CD4-positive, alpha-beta T cell treated with Interferon gamma for 1 hour (primary cell): ENCODE measurements around the gene EIF4A2.

Source experiments
- DNase-seq: peaks from one replicate; pipeline ENCODE4 v3.0.0-alpha.2; 2020

EIF4A2 gene

DNA sequence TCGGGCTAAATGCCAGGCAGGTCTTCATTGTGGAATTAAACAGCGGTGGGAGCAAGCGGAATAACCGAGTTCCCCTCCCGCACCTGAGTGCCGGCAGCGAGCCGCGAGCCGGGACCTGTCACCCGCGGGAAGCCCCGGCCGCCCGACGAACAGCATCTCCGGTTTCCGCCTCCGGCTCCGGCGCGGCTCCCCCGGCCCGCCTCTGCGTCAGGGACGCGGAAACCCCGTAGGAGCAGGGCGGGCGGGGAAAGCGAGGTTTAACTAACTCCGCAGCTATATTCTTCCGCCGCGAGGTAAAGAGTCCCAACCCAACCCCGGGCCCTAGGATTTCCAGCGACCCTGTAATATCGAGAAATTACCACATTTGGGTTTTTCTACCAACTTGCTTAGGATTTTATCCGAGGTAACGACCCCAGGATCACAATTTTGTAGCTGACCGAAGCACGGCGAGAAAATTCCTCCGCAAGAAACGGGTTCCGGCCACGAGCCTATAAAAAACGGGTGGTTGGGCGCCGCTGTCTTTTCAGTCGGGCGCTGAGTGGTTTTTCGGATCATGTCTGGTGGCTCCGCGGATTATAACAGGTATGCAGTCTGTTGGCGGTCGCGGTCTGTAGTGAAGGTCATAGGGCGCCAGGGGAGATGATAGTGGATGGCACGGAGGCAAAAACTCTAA, at the start of gene EIF4A2:
EIF4A2 (plus strand) TSS at position 520 of the 673 bp plus-strand sequence; CDS start at position 554, 34 bp downstream.
- peak; percentile 90 for DNase-seq

DNA sequence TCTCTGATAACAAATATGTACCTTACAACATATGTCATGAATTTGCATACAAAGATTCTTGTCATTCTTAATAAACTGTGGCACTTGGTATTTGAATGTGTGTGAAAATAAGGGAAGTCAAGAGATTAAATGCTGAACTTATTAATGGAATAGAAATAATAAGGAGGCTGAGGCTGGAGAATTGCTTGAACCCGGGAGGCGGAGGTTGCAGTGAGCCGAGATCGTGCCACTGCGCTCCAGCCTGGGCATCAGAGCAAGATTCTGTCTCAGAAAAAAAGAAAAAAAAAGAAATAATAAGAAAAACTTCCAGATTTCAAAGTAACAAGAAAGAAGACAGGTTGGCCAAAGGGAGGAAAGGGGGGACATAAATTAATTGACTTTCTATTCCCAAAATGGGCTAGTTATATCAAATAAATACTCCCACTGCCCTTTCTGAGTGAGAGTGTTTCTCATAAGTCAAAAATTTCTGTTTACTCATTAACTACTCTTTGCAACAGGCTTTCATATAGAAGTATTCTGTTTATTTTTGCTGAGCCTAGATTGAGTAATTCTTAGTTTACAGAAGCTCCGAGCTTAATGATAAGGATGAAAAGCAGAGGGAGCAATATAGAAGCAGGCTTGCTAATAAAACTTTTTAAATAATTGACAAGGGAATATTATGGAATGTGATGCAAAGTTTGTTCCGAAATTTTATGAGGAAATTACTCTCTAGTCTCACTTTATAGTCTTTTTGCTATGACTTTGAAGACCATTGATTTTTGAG, 40.6 kb upstream of the EIF4A2 start:
- DNase-seq, result no peak

DNA sequence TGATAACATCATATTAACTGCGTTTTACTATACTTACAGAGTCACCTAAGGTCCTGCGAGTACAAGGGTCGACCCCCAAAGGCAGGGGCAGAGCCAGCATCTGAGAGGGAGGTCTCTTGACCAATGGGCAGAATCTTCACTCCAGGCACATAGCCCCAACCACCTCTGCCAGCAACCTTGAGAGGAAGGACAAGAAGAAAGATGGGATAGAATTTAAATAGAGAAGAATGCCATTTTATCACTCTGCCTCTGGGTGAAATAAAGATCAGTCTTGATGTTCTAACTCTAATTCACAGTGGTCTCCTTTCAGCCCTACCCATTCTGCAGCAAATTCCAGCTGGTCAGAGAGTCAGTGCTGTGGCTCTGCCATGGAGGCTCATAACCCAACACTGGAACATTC, 39.7 kb upstream of the EIF4A2 start:
- DNase-seq, result no peak

DNA sequence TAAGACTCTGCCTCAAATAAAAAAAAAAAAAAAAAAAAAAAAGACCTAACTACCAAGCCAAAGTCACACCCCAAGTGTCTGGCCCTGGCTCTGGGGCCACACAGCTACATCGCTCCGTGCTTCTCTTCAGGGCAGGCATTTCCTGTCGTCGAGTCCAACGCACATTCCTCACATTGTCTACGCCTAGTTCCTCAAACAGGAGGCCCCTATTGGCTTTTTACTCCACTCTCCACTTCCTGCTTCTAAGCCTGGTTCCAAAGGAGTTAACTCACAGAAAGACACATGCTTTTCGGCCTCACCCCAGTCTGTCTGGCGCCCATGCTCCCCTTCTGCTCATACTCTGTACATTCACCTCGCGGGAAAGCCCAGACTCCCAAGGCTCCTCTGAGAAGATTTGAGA, 37.4 kb upstream of the EIF4A2 start:
- peak; percentile 41 for DNase-seq

DNA sequence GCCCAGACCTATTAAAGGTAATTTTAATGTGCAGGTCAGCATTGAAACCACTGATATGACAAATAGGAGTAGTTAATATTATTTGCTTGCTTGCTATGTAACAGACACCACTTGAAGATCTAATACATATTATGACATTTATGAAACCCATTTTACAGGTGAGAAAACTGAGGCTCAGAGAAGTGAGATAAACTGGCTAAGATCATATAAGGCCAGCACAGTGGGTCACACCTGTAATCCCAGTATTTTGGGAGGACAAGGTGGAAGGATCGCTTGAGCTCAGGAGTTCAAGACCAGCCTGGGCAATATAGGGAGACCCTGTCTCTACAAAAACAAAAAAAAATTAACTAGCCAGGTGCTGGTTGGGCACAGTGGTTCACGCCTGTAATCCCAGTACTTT, 33.1 kb upstream of the EIF4A2 start:
- DNase-seq, result no peak

DNA sequence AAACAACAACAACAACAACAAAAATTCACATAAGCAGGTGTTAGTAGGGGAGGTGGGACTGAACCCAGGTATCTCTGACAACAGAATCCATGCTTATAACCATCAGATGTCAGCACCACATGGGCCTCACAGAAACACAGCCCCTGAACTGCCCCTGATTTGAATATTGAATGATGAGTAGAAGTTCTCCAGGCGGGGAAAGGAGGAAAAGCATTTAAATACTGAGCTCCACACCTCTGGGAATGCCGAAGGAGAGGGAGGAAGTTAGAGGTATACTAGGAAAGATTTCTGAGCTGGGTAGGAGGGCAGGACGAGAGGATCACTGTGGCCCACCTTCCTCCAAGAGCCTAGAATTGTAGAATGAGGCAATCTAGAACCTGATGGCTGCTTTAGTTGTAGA, 31.9 kb upstream of the EIF4A2 start:
- DNase-seq, result no peak

DNA sequence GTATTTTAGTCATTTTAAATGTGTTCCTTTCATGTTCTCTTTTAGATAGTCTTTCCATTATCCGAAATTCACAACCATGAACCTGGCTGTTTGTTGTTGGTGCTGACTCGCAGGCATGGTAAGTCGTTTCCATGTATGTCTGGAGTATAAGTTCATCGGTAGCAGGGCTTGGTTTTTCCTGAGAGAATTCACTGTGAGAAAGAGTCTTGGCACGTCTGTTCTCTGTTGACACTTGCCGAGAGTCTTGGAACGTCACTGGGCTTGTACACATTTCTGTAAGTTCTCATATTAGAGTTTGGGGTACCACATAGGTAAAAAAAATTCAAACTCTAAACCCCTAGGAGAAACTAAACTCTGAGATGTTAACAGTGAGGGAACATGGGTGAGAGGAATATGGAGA, 29.4 kb upstream of the EIF4A2 start:
- DNase-seq, result no peak

DNA sequence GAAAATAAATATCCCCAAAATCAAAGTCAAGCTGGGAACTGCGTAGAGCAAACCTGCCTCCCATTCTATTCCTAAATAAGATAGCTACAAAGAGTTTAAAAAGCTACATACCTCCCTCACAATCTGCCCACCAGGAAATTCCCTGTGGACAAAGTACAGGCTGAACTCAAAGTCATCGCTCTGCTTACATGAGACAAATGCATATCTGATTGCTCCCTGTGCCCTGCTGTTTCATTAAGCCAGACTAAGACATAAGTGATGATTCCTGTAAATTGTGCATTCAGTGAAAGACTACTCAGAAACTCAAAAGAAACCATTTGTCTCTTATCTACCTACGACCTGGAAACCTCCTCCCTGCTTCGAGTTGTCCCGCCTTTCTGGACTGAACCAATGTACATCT, 28.5 kb upstream of the EIF4A2 start:
- no peak for DNase-seq

DNA sequence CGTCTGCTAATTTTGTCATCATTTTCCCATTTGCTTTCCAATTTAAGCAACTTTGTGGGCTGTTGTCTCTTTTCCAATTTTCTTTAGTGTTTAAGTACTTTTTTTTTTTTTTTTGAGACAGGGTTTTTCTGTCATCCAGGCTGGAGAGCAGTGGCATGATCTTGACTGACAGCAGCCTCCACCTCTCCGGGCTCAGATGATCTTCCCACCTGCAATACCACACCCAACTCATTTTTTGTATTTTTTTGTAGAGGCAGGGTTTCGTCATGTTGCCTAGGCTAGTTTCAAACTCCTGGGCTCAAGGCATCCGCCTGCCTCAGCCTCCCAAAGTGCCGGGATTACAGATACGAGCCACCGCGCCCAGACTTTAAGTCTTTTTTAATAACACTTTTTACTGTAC, 26.2 kb upstream of the EIF4A2 start:
- DNase-seq, result no peak

DNA sequence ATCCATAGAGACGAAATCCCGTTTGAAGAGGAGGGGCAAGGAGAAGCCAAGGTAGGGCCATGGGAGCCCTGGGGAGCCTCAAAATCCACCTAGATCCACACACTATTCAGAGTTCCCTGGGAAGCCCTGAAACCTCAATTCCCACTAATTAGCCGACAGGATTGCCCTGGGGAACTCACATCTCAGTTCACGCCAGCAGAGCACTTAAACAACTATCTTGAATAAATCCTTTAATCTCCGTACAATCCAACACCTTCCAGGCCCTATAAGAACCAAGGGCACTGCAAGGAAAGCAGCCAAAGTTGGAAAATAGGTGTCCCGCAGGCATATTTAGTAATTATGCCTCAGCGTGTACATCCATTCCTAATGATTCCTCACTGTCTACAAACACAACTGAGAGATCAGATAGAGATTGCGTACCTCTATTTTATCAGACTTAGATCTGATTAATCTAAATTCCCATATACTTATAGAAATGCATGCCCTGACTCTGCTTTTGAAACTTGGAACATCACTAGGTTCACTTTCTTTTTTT, 25.6 kb upstream of the EIF4A2 start:
- no peak for DNase-seq

DNA sequence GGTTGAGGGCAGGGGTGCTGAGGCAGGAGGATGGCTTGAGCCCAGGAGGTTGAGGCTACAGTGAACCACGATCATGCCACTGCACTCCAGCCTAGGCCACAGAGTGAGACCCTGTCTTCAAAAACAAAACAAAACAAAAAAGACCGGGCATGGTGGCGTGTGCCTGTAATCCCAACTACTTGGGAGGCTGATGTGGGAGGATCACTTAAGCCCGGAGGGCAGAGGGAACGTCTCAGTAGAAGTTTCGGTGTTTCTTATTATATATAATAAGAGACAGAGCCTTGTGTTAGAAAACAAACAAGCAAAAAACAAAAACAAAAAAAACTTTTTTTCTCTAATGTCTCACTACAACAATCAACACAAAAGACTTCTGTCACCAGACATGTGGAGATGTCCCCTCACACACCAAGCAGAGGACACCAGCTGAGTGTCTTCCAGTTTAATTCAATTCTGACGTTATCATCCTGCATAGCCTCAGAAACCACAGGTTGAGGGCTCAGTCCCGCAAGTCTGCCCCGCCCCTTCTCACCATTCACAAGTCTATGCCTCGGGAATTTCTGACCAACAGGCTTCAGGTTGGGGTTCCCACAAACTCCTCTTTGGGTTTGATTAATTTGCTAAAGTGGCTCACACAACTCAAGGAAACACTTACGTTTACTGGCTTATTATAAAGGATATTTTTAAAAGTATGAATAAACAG, 24.0 kb upstream of the EIF4A2 start:
- no peak for DNase-seq

DNA sequence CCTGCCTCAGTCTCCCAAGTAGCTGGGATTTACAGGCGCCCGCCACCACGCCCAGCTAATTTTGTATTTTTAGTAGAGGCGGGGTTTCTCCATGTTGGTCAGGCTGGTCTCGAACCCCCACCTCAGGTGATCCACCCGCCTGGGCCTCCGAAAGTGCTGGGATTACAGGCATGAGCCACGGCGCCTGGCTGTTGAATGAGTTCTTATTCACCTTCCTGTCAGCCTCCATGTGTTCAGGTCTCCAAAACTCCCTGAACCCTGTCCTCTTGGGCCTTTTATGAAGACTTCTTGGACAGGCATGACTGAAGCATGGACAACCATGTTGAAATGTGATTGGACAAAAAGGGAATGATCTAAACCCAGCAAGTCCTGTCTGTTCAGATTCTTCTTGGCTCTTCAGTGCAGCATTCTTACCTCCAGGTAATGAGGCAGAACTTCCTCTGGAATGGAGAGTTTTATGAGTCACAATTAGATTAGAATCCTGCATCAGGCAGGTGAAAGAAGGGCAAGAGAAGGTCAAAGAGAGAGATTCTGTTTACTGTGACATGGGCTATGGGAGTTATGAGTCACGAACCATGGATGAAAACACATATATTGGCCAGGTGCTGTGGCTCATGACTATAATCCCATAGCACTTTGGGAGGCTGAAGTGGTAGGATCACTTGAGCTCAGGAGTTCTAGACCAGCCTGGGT, 23.1 kb upstream of the EIF4A2 start:
- DNase-seq, result no peak

DNA sequence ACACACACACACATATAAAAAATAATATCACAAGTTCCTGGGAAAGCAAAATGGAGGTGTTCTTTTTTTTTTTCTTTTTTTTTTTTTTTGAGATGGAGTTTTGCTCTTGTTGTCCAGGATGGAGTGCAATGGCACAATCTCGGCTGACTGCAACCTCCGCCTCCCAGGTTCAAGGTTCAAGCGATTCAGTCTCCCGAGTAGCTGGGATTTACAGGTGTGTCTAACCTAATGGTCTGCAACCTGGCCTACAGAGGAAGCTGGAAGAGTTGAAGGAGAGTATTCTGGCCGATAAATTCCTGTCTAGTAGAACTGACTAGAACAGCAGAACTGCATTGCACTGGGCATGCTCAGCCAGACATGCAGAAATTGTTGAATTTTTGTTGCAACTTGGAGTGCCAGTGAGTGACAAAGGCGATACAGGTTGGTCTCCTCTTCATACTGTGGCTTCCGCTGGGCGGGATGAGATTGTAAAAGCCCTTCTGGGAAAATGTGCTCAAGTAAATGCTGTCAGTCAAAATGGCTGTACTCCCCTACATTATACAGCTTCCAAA, 22.4 kb upstream of the EIF4A2 start:
- no peak for DNase-seq

DNA sequence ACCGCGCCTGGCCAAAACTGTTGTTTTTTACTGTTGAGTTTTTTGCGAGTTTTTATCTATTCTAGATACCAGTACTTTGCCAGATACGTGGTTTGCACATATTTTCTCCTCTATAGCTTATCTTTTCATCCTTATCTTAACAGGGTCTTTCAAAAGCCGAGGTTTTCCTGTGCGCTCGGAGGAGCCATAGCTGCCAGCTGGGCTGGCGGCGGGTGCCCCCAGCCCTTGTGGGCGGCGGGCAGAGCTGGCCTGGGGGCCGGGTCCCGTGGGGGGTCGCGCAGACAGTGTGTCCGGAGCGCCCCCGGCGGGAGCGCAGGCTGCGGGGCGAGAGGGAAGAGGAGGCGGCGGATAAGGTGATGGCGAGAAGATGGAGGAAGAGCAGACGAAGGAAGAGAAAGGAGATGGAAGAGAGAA, 11.1 kb upstream of the EIF4A2 start:
- DNase-seq, result no peak

DNA sequence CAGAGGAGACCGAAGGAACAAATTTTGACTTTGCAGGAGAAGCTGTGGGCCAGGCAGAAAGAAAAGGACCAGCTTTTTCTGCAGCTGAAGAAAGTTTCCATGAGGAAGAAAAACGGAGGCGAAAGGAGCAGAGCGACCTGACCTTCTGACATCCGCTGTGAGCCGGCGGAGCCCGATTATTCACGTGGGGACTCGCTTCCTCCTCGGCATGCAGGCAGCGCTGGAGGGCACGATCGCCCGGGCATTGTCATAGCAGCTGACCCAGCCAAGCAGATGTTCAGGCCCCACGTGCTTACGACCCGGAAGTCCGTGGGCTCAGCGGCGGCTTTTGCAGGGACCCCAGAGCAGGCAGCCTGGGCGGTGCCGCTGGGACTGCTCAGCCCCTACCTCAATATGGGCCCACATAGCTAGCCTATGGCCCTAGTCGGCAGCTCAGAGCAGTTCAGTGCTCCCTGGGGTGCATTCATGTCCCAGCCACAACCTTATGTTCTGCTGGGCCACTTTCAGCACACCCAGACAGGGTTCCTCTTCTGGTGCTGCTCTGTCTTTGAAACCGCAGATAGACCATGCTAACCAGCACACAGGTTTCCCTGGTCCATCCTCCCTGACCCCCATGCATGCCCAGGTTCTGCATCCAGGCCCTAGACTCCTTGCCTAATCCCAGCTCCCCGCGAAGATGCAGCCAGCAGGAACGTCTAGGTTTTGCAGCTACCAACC, 10.5 kb upstream of the EIF4A2 start:
- peak; percentile 67 for DNase-seq

DNA sequence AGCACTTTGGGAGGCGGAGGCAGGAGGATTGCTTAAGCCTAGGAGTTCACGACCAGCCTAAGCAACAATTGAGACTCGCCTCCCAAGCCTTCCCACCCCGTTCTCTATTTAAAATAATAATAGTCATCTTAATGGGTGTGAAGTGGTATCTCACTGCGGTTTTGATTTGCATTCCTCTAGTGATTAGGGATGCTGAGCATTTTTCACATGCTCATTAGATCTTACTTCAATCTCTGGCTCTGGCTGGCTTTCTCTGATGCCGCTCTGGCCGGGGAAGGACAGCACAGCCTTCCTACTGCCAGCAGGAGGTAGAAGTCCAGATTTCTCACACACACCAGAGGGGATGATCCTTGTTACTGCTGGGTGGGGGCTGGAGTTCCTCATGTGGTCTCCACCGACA, 7.4 kb upstream of the EIF4A2 start:
- DNase-seq, result no peak

DNA sequence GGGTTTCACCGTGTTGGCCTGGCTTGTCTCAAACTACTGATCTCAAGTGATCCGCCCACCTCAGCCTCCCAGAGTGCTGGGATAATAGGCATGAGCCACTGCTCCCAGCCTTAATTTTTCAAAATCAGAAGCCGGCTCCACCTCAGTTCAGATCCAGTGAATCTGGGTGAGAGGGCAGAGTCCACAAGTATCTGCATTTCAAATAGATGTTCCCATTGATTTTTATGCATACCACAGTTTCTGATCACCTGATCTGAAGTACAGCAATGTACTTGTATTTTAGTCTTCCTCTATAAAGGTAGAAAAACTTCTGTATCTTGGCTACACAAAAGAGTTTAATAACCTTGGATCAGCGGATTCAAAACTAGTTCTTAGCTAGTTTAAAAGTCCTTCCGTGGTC, 4.2 kb upstream of the EIF4A2 start:
- DNase-seq, result no peak

DNA sequence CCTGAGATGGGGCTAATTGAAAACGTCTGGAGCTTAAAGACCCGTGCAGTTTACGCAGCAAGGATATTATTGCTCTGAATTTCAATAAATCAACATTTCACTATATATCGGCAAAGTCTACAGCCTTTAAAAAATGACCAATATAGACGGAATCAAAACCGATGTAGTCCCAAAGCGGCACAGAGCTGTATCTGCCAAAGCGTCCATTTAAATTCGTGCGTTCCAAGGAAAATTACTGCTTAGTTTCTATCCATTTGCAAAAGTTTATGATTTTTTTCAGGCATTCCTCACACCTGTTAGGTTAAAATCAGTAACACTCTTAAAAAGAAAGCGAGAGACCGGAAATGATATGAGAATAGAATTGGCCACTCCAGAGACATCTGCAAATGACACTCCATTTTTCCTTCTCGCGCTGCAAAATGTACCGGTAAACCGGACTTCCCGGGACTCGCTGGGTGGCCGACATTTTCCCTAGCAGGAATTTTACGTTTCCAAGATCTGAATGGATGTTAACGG, 777 bp upstream of the EIF4A2 start:
- no peak for DNase-seq

DNA sequence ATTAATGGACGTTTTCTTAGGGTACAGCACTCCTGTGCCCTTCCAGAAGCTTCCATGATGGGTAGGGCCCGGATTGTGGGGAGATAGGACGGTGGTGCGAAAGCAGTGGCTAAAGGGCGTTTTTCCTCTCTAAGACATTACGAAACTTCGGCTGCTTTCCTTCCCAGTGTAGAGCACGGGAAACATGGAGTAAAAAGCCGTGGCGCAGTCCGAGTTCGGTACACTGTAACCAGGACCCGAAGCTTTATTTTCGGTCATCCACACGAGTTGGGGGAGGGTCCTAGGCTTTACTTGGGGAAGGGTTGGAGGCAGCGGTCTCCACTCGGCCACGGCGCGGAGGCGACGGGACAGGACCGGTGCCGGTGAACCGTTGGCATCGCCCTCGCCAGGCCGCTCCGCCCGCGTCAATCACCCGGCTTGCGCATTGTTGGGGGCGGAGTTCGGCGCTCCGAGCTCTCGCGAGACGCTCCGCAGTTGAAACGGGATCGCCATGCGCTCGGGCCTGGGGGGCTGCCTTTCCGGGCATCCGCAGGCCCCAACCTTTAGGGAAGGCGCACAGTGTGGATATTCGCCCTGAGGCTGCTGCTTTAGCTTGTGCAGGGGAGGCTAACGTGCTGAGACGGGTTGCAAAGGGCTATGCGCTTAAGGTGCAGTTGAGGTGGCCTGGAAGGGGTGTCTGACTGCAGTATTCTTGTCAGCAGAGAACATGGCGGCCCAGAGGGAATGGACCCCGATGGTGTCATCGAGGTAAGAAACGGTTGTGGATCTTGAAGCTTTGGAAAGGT, 546 bp downstream of the EIF4A2 start:
- peak; percentile 81 for DNase-seq

DNA sequence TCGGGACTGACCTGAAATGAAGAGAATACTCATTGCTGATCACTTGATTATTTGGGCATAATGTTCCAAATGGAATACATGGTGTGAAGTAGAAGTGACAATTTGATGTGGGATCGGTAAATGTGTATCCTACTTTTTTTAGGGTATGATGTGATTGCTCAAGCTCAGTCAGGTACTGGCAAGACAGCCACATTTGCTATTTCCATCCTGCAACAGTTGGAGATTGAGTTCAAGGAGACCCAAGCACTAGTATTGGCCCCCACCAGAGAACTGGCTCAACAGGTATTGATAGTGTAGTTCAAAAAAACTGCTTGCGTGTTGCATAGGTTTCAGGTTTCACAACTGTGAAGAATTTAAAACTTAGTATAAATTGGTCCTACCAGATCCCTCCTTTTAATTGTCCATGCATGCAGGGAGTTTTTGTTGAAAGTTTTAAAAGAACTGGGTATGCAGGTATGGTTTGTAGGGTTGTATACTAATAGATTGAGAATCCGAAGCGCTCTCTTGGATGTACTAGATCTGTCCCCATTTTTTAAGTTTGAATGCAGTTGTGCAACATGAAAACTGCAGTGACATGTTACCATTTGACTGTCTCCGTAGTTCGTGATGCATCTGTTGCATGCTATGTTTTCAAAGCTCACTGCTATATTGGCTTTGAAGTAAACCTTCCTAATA, 1.6 kb downstream of the EIF4A2 start:
- DNase-seq, result no peak
